Upper lobe of left lung (tissue), 4 donors: ENCODE data around the gene AFF1.

Experiments
- CTCF ChIP-seq, 6 experiments: fragments of 450-650 bp in 4 of 6; fragments of 200-600 bp in 2 of 6; sonication (generic) in 2 of 6; IDR thresholded peaks; one replicate each; pipeline ENCODE4 v1.5.1; 2016 to 2019; ENCODE audit warnings: antibody characterized with exemption in 6 of 6
- EP300 ChIP-seq, 4 donors: sonication (generic); formaldehyde crosslinking; IDR thresholded peaks; one replicate each; pipeline ENCODE4 v1.5.1; 2017; ENCODE audit warnings: antibody characterized with exemption in 4 of 4, control low read depth in 2 of 4
- POLR2A ChIP-seq, 4 donors: fragments of 450-650 bp; IDR thresholded peaks; one replicate each; pipeline ENCODE4 v1.5.1; 2016 to 2017; ENCODE audit warnings: antibody characterized with exemption in 4 of 4, mild to moderate bottlenecking in 2 of 4
- POLR2AphosphoS5 ChIP-seq, 2 donors: sonication (generic); formaldehyde crosslinking; IDR thresholded peaks; one replicate each; pipeline ENCODE4 v1.5.1; 2017; ENCODE audit warnings: antibody characterized with exemption in 2 of 2

- TF ChIP-seq CTCF (IDR thresholded peaks at IDR 0.05): no peak
- TF ChIP-seq POLR2AphosphoS5 (IDR thresholded peaks at IDR 0.05): no peak
- TF ChIP-seq POLR2A (IDR thresholded peaks at IDR 0.05): no peak
- no peak for TF ChIP-seq EP300 (IDR thresholded peaks at IDR 0.05)
Measured at GRCh38 chr4:87047281-87047798, 112.5 kb downstream of the AFF1 start.
